IMR-90 (cell line): ENCODE data around the gene FANCE. TPM values are rescaled to one million over a fixed set of nuclear protein-coding genes. Genes with fewer than 3 reads are reported as not detected.

Experiments used
- RFX5 ChIP-seq: IDR thresholded peaks from 2 replicates; pipeline ENCODE4 v1.8.0; 2012; ENCODE audit warnings: low read depth, mild to moderate bottlenecking, low read length, moderate library complexity
- polyA plus RNA-seq, 3 experiments: library from polyadenylated mRNA; depleted of rRNA; stranded (reverse); fragments of >200 nt; gene quantifications; 2 replicates each; pipeline ENCODE4 v1.2.3, GENCODE V29; 2012; ENCODE audit warnings: low replicate concordance in 1 of 3
- total RNA-seq: library from RNA; depleted of rRNA; stranded (reverse); fragments of >200 nt; gene quantifications from 2 replicates; pipeline ENCODE4 v1.2.3, GENCODE V29; 2012
- TF ChIP-seq, protein P1 (sequence below): fragments of 150-350 bp; IDR thresholded peaks from 2 replicates; pipeline ENCODE4 v1.6.1; 2017; ENCODE audit warnings: mild to moderate bottlenecking, antibody characterized with exemption, low read length, low read depth

The FANCE gene
- total and polyA plus RNA-seq, 2 of the 4 experiments (the other 2 are of a cell fraction) = 7.1 to 9.1 TPM

DNA sequence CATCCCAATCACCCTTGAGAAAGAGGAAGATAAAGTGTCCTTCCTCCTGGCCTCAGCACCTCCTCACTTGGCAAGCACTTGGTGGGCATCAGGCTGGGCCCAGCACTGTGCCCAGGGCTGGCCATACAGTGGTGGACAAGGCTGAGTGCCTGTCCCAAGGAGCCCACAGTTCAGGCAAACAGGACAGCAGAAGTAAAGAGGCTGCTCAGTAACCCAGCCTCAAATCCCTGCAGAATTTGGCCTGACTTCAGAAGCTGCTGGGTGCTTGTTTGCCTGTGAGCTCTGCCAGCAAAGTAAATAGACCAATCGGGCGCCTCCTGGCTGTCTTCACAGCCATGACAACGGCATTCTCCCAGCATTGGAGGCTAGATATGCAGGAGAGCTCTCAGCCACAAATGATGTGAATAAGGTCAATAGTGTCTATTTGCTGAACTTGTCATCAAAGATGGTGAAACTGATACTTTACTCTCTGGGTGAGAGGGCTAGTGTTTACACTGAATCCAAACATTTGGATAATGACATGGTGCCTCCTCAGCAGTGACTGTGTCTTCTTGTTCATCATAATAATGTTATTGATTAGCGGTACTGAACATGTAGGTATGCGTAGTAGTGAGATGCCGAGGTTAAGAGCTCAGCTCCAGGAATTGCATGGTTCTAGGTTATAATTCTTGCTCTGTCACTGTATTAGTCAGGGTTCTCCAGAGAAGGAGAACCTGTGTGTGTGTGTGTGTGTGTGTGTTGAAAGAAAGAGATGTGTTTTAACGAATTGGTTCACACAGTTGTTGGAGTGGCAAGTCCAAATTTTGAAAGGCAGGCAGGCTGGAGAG, 36.9 kb upstream of the FANCE start (continued):
- no peak; the same call in 1 of the 2 replicates for TF ChIP-seq RFX5
- TF ChIP-seq, protein P1, sequence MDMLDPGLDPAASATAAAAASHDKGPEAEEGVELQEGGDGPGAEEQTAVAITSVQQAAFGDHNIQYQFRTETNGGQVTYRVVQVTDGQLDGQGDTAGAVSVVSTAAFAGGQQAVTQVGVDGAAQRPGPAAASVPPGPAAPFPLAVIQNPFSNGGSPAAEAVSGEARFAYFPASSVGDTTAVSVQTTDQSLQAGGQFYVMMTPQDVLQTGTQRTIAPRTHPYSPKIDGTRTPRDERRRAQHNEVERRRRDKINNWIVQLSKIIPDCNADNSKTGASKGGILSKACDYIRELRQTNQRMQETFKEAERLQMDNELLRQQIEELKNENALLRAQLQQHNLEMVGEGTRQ = no peak
